ENCODE measurements around the gene KRT14. TPM values are rescaled to one million over a fixed set of nuclear protein-coding genes. Genes with fewer than 3 reads are reported as not detected.

The KRT14 gene
- total RNA-seq, 1 donor from 2014 or later: 1.0 TPM

DNA sequence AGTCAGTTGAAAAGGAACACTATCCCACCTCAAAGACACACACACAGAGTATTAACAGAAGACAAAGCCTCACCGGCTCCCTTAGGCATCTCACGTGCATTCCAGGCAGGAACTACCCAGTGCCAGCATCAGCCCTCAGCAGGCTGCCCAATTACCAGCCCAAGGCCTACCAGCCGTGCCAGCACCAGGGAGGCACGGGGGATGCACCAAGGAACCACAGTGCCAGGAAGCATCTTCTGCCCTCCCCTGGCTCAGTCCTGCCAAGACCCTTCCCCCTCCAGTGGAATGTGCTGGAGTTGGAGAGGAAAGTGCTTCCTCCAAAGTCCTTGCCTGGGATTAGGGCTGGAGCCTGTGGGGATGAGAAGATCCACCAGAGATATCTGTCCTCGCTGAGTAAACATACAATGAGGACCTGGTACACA, 47.6 kb downstream of the KRT14 start:
- Histone ChIP-seq H3K27me3 (ENCODE audit: insufficient read depth, low read length) (no peaks in the 10 kb centered on the region), H3K9ac (ENCODE audit: low read length) (peak overlapping the region; percentile 1), H3K4me3 (ENCODE audit: insufficient read depth, low read depth, low read length) (no peak overlapping the region), H2AFZ (ENCODE audit: low read depth, low read length) (peak overlapping the region; percentile 37), H3K27ac (ENCODE audit: low read depth, low read length) (no peak overlapping the region), H4K20me1 (ENCODE audit: insufficient read depth, low read length) (no peaks in the 10 kb centered on the region), H3K4me1 (ENCODE audit: insufficient read depth, low read length) (peaks cover 11% of the 10 kb centered on the region), H3K36me3 (ENCODE audit: insufficient read depth, low read length) (no peaks in the 10 kb centered on the region), H3K4me2 (ENCODE audit: low read length) (peak overlapping the region; percentile 41), H3K9me3 (ENCODE audit: insufficient read depth, low read depth, low read length) (no peaks in the 10 kb centered on the region), H3K79me2 (ENCODE audit: insufficient read depth, low read length) (no peaks in the 10 kb centered on the region)
- H3K9me3 Mint-ChIP-seq (ENCODE audit: unreplicated experiment): no peaks in the 10 kb centered on the region
- peaks cover 12% of the 10 kb centered on the region for H3K27me3 Mint-ChIP-seq (ENCODE audit: low read depth, unreplicated experiment)
- peaks cover 20% of the 10 kb centered on the region for H3K4me1 Mint-ChIP-seq (ENCODE audit: low read depth, unreplicated experiment)
- DNase-seq (ENCODE audit: low read depth) (no peak), FAIRE-seq (no peak)
- peak overlapping the region; percentile 82 for H3K27ac Mint-ChIP-seq (ENCODE audit: unreplicated experiment)
- TF ChIP-seq EZH2 (IDR thresholded peaks at IDR 0.05; ENCODE audit: insufficient read depth, low read length): no peak
- TF ChIP-seq, protein P1, sequence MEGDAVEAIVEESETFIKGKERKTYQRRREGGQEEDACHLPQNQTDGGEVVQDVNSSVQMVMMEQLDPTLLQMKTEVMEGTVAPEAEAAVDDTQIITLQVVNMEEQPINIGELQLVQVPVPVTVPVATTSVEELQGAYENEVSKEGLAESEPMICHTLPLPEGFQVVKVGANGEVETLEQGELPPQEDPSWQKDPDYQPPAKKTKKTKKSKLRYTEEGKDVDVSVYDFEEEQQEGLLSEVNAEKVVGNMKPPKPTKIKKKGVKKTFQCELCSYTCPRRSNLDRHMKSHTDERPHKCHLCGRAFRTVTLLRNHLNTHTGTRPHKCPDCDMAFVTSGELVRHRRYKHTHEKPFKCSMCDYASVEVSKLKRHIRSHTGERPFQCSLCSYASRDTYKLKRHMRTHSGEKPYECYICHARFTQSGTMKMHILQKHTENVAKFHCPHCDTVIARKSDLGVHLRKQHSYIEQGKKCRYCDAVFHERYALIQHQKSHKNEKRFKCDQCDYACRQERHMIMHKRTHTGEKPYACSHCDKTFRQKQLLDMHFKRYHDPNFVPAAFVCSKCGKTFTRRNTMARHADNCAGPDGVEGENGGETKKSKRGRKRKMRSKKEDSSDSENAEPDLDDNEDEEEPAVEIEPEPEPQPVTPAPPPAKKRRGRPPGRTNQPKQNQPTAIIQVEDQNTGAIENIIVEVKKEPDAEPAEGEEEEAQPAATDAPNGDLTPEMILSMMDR (IDR thresholded peaks at IDR 0.05; ENCODE audit: insufficient read depth, low read depth, low read length): no peak
- H3K36me3 Mint-ChIP-seq (ENCODE audit: low read depth, unreplicated experiment): peaks cover 2% of the 10 kb centered on the region
- H3K4me3 Mint-ChIP-seq (ENCODE audit: unreplicated experiment): no peak overlapping the region

DNA sequence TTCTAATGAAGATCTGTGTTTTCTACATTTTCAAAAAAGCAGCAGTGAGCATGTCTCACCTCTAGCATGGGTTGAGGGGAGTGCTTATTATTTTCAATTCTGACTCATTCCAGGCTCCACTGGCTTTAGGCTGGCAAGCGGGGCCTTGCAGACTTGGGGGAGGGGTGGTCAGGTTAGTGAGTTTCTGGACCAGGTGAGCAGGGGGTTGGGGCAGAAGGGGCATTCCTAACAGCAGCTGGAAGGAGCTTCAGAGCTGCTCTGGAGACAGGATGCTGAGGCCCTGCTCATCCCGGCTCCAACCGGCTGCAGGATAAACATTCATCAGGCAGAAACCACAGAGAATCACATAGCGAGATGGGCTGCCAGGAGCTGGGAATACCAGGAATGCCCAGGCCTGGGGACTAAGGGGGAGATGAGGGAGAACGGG, 48.1 kb downstream of the KRT14 start:
- Mint-ChIP-seq H3K27me3 (ENCODE audit: low read depth, unreplicated experiment) (peaks cover 14% of the 10 kb centered on the region), H3K4me1 (ENCODE audit: low read depth, unreplicated experiment) (peaks cover 20% of the 10 kb centered on the region), H3K9me3 (ENCODE audit: unreplicated experiment) (no peaks in the 10 kb centered on the region), H3K27ac (ENCODE audit: unreplicated experiment) (peak overlapping the region; percentile 82), H3K36me3 (ENCODE audit: low read depth, unreplicated experiment) (peaks cover 2% of the 10 kb centered on the region), H3K4me3 (ENCODE audit: unreplicated experiment) (no peak overlapping the region)
- DNase-seq (ENCODE audit: low read depth): no peak
- no peak for FAIRE-seq
- peak overlapping the region; percentile 37 for H2AFZ ChIP-seq (ENCODE audit: low read depth, low read length)
- no peaks in the 10 kb centered on the region for H3K27me3 ChIP-seq (ENCODE audit: insufficient read depth, low read length)
- no peaks in the 10 kb centered on the region for H3K36me3 ChIP-seq (ENCODE audit: insufficient read depth, low read length)
- peak overlapping the region; percentile 1 for H3K9ac ChIP-seq (ENCODE audit: low read length)
- peaks cover 11% of the 10 kb centered on the region for H3K4me1 ChIP-seq (ENCODE audit: insufficient read depth, low read length)
- H3K79me2 ChIP-seq (ENCODE audit: insufficient read depth, low read length): no peaks in the 10 kb centered on the region
- TF ChIP-seq, protein P1 (IDR thresholded peaks at IDR 0.05; ENCODE audit: insufficient read depth, low read depth, low read length): no peak
- TF ChIP-seq EZH2 (IDR thresholded peaks at IDR 0.05; ENCODE audit: insufficient read depth, low read length): no peak
- peak overlapping the region; percentile 41 for H3K4me2 ChIP-seq (ENCODE audit: low read length)
- H3K4me3 ChIP-seq (ENCODE audit: insufficient read depth, low read depth, low read length): no peak overlapping the region
- no peak overlapping the region for H3K27ac ChIP-seq (ENCODE audit: low read depth, low read length)
- H4K20me1 ChIP-seq (ENCODE audit: insufficient read depth, low read length): no peaks in the 10 kb centered on the region
- H3K9me3 ChIP-seq (ENCODE audit: insufficient read depth, low read depth, low read length): no peaks in the 10 kb centered on the region

DNA sequence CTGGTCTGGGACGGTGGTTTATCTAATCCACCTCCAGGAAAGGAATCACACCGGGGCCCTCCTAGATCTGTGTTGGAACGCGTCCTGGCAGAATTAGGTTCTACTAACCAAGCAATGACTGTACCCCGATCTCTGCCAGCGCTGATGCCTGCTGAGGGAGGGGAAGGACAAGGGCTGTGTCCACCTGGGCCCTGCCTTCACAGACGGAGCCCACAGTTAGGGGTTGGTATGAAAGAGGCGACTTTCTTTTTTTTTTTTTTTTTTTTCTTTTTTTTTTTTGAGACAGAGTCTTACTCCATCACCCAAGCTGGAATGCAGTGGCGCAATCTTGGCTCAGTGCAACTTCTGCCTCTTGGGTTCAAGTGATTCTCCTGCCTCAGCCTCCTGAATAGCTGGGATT, 48.7 kb downstream of the KRT14 start:
- FAIRE-seq: no peak
- Mint-ChIP-seq H3K4me3 (ENCODE audit: unreplicated experiment) (no peak overlapping the region), H3K27me3 (ENCODE audit: low read depth, unreplicated experiment) (peaks cover 14% of the 10 kb centered on the region), H3K9me3 (ENCODE audit: unreplicated experiment) (no peaks in the 10 kb centered on the region), H3K36me3 (ENCODE audit: low read depth, unreplicated experiment) (peaks cover 2% of the 10 kb centered on the region), H3K4me1 (ENCODE audit: low read depth, unreplicated experiment) (peaks cover 20% of the 10 kb centered on the region), H3K27ac (ENCODE audit: unreplicated experiment) (no peak overlapping the region)
- H3K4me1 ChIP-seq (ENCODE audit: insufficient read depth, low read length): peaks cover 11% of the 10 kb centered on the region
- no peak overlapping the region for H3K27ac ChIP-seq (ENCODE audit: low read depth, low read length)
- H2AFZ ChIP-seq (ENCODE audit: low read depth, low read length): no peak overlapping the region
- TF ChIP-seq, protein P1 (IDR thresholded peaks at IDR 0.05; ENCODE audit: insufficient read depth, low read depth, low read length): no peak
- TF ChIP-seq EZH2 (IDR thresholded peaks at IDR 0.05; ENCODE audit: insufficient read depth, low read length): no peak
- H3K79me2 ChIP-seq (ENCODE audit: insufficient read depth, low read length): no peaks in the 10 kb centered on the region
- H3K4me2 ChIP-seq (ENCODE audit: low read length): peak overlapping the region; percentile 41
- no peak overlapping the region for H3K9ac ChIP-seq (ENCODE audit: low read length)
- no peaks in the 10 kb centered on the region for H3K36me3 ChIP-seq (ENCODE audit: insufficient read depth, low read length)
- H3K4me3 ChIP-seq (ENCODE audit: insufficient read depth, low read depth, low read length): no peak overlapping the region
- no peak for DNase-seq (ENCODE audit: low read depth)
- H3K9me3 ChIP-seq (ENCODE audit: insufficient read depth, low read depth, low read length): no peaks in the 10 kb centered on the region
- no peaks in the 10 kb centered on the region for H3K27me3 ChIP-seq (ENCODE audit: insufficient read depth, low read length)
- H4K20me1 ChIP-seq (ENCODE audit: insufficient read depth, low read length): no peaks in the 10 kb centered on the region

All from astrocyte (in vitro differentiated cells and primary cell).